Glutamatergic neuron (in vitro differentiated cells): ENCODE data around the gene MAVS. TPM values are rescaled to one million over a fixed set of nuclear protein-coding genes. Genes with fewer than 3 reads are reported as not detected.

Experiments used
- DNase-seq: peaks from one replicate; pipeline ENCODE4 v3.0.0; 2022
- H3K27ac Mint-ChIP-seq: one replicate; pipeline ENCODE4 v1.8.0; 2020; ENCODE audit warnings: mild to moderate bottlenecking, mixed read lengths, inconsistent platforms; ENCODE audit not compliant: unreplicated experiment
- H3K27me3 Mint-ChIP-seq: one replicate; pipeline ENCODE4 v1.8.0; 2020; ENCODE audit warnings: mild to moderate bottlenecking, moderate library complexity, mixed read lengths, inconsistent platforms; ENCODE audit not compliant: unreplicated experiment
- H3K36me3 Mint-ChIP-seq: one replicate; pipeline ENCODE4 v1.8.0; 2020; ENCODE audit warnings: mild to moderate bottlenecking, mixed read lengths, inconsistent platforms; ENCODE audit not compliant: unreplicated experiment
- H3K4me1 Mint-ChIP-seq: one replicate; pipeline ENCODE4 v1.8.0; 2020; ENCODE audit warnings: mild to moderate bottlenecking, low read depth, mixed read lengths, inconsistent platforms; ENCODE audit not compliant: unreplicated experiment
- H3K4me3 Mint-ChIP-seq: one replicate; pipeline ENCODE4 v1.8.0; 2020; ENCODE audit warnings: mild to moderate bottlenecking, mixed read lengths, inconsistent platforms; ENCODE audit not compliant: unreplicated experiment
- H3K9me3 Mint-ChIP-seq: one replicate; pipeline ENCODE4 v1.8.0; 2020; ENCODE audit warnings: mild to moderate bottlenecking, moderate library complexity, mixed read lengths, inconsistent platforms; ENCODE audit not compliant: unreplicated experiment
- total RNA-seq: library from RNA; stranded (reverse); fragmentation: NEBNext Ultra II Directional; extraction: Animal tissue kit (Norgen Biotek cat#: 25700); gene quantifications from one replicate; pipeline ENCODE4 v1.2.1, GENCODE V29; 2021; ENCODE audit not compliant: unreplicated experiment
- TF ChIP-seq, protein P1 (sequence below): fragments of 200-600 bp; sonication (generic); IDR thresholded peaks from one replicate; pipeline ENCODE4 v1.5.0; 2021; ENCODE audit not compliant: partially characterized antibody, unreplicated experiment

The MAVS gene
- total RNA-seq, 1 donor from 2014 or later: 25.8 TPM

DNA sequence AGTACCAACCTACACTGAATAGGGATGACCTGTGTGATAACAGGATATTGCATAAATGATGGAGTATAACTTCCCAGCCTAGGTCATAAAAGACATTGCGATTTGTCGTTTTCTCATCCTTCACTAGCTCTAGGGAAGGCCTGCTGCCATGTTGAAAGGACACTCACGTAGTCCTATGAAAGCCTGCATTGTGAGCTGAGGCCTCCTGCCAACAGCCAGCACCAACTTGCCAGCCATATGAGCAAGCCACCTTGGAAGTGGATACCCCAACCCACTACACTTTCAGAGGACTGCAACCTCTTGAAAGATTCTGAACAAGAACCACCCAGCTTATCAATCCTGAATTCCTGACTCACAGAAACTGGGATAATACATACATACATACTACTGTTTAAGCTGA is 39.1 kb downstream of the MAVS start:
- Mint-ChIP-seq H3K27me3 (peaks cover 10% of the 10 kb centered on the region), H3K27ac (no peak overlapping the region), H3K4me1 (peaks cover 8% of the 10 kb centered on the region), H3K9me3 (peaks cover 18% of the 10 kb centered on the region), H3K36me3 (peaks cover 14% of the 10 kb centered on the region), H3K4me3 (no peak overlapping the region)
- TF ChIP-seq, protein P1, sequence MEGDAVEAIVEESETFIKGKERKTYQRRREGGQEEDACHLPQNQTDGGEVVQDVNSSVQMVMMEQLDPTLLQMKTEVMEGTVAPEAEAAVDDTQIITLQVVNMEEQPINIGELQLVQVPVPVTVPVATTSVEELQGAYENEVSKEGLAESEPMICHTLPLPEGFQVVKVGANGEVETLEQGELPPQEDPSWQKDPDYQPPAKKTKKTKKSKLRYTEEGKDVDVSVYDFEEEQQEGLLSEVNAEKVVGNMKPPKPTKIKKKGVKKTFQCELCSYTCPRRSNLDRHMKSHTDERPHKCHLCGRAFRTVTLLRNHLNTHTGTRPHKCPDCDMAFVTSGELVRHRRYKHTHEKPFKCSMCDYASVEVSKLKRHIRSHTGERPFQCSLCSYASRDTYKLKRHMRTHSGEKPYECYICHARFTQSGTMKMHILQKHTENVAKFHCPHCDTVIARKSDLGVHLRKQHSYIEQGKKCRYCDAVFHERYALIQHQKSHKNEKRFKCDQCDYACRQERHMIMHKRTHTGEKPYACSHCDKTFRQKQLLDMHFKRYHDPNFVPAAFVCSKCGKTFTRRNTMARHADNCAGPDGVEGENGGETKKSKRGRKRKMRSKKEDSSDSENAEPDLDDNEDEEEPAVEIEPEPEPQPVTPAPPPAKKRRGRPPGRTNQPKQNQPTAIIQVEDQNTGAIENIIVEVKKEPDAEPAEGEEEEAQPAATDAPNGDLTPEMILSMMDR: no peak
- DNase-seq: no peak

DNA sequence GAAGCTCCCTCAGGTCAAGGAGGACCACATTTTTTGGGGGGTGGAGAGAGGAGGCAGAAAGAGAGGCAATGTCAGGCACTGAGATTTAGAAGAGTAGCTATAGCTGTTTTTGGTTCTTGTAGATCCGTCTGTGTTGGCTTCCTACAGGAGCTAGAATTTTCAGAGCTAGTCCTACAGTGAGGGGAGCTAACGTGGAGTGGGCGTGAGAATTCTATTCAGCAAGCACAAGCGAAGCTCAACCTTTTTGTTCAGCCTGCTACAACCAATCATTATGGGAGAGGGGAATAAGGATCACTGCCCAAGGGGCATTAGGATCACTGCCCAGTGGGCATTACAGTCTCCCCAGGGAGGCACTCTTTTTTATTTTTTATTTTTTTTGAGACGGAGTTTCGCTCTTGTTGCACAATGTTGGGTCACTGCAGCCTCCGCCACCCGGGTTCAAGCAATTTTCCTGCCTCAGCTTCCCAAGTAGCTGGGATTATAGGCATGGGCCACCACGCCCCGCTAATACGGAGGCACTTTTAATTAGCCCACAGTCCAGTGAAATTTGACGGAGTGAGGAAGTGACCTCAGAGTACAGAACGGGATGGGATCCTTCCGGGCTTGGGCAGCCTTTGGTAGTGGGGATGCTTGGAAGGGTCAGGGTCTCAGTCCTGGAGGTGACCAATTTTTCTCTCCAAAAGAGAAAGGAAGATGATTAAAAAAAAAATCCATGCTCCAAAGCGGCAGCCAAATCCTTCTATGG is 41.4 kb downstream of the MAVS start:
- peak overlapping the region; percentile 85 for H3K4me3 Mint-ChIP-seq
- peaks cover 12% of the 10 kb centered on the region for H3K27me3 Mint-ChIP-seq
- peaks cover 18% of the 10 kb centered on the region for H3K9me3 Mint-ChIP-seq
- H3K4me1 Mint-ChIP-seq: peaks cover 17% of the 10 kb centered on the region
- TF ChIP-seq, protein P1: no peak
- peaks cover 9% of the 10 kb centered on the region for H3K36me3 Mint-ChIP-seq
- peak overlapping the region; percentile 97 for H3K27ac Mint-ChIP-seq
- DNase-seq: peak; percentile 34

DNA sequence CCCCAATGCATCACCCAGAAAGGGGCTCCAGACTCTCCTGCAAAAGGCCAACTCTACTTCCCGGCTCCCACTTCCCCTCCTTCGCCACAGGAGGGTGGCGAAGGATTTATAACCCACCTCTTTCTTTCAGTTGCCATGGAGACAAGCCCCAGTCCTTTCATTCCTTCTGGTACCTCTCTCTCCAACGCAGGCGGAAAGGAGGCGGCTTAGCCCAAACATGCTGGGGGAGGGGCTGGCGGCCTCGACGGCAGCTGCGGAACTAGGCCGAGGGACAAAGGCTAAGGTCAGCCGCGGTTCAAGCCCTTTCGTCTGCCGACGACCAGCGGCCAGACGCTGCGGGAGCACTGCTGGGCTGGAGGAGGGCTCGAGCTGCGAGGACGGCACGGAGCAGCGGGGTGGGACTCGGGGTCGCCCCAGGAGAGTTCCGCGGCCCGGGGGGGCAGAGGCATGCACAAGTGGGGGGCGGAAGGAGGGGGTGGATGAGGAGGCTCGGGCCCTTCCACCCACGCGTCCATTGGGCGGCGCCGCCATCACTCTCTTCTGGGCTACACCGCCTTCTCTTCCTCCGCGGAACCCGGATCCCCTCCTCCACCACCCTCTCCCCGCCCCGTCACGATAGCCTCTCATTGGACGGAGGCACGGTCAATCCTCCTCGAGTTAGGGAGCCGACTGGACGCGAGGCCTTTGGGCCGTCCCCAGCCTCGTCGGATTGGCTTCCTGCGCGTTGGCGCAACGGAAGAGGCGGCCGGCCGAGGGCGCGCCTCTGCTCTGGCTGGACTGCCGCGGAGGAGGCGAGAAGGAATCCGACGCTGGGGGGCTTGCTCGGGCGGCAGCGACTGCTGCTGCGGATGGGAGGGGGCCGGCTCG is 42.2 kb downstream of the MAVS start, which contains the start of gene PANK2:
PANK2 (plus strand) TSS at position 766 of the 867 bp plus-strand sequence.
- peaks cover 12% of the 10 kb centered on the region for H3K27me3 Mint-ChIP-seq
- DNase-seq: peak; percentile 99
- H3K9me3 Mint-ChIP-seq: peaks cover 18% of the 10 kb centered on the region
- H3K27ac Mint-ChIP-seq: peak within 1 kb of the TSS; percentile 98
- peak within 1 kb of the TSS; percentile 99 for H3K4me3 Mint-ChIP-seq
- peaks cover 9% of the 10 kb centered on the region for H3K36me3 Mint-ChIP-seq
- H3K4me1 Mint-ChIP-seq: peaks cover 23% of the 10 kb centered on the region
- TF ChIP-seq, protein P1: peak; percentile 32

DNA sequence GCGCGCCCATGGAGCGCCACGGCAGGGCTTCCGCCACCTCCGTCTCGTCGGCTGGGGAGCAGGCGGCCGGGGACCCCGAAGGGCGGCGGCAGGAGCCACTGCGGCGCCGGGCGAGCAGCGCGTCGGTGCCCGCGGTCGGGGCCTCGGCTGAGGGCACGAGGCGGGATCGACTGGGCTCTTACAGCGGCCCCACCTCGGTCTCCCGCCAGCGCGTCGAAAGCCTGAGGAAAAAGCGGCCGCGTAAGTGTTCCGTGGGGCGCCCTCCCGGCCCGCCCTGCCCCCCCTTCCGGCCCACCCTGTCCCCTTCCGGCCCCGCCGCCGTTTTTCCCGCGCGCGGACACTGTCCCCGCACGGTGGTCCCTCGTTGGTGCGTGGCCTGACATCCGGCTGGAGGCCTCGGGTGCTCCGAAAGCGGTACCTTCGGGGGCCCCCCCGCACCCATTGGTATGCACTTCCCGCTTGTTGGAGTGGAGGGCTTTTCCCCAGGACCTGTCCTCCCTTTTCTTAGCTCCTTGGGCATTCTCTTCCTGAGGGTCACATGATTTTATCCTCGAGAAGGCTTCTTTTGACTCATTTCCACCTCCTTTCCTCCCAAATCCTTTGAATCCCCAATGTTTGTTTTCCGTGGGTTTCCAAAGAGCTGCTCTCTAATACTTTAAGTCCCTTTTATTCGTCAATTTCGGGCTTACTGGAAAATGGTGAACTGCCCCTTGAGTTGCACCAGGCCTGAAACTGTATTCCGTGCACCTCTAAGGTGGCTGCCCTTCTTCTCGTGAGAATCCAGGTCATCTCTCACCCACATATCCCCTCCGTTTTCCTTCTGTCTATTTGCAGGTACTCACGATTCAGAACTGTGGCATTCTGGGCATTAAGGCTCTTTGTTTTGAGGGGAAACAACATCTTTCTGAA is 43.1 kb downstream of the MAVS start:
- TF ChIP-seq, protein P1: no peak
- H3K36me3 Mint-ChIP-seq: peaks cover 9% of the 10 kb centered on the region
- peak; percentile 49 for DNase-seq
- H3K27ac Mint-ChIP-seq: peak overlapping the region; percentile 98
- H3K27me3 Mint-ChIP-seq: peaks cover 12% of the 10 kb centered on the region
- peaks cover 18% of the 10 kb centered on the region for H3K9me3 Mint-ChIP-seq
- H3K4me1 Mint-ChIP-seq: peaks cover 24% of the 10 kb centered on the region
- peak overlapping the region; percentile 99 for H3K4me3 Mint-ChIP-seq
